Choroid plexus epithelial cell (primary cell): Measurements from ENCODE around the gene LSR.

Source experiments
- DNase-seq: peaks from one replicate; pipeline ENCODE4 v3.0.0-alpha.2; 2010; ENCODE audit warnings: low read depth
- H3K4me3 ChIP-seq: 2 replicates; pipeline ENCODE4 v1.5.1; 2011; ENCODE audit warnings: low read depth, mild to moderate bottlenecking, control low read depth, low read length, moderate library complexity
- TF ChIP-seq, protein P1 (sequence below): conservative IDR thresholded peaks from 2 replicates; pipeline ENCODE4 v1.5.1; 2011; ENCODE audit warnings: low read depth, mild to moderate bottlenecking, control low read depth, inconsistent platforms, low read length, moderate library complexity

The LSR gene

DNA sequence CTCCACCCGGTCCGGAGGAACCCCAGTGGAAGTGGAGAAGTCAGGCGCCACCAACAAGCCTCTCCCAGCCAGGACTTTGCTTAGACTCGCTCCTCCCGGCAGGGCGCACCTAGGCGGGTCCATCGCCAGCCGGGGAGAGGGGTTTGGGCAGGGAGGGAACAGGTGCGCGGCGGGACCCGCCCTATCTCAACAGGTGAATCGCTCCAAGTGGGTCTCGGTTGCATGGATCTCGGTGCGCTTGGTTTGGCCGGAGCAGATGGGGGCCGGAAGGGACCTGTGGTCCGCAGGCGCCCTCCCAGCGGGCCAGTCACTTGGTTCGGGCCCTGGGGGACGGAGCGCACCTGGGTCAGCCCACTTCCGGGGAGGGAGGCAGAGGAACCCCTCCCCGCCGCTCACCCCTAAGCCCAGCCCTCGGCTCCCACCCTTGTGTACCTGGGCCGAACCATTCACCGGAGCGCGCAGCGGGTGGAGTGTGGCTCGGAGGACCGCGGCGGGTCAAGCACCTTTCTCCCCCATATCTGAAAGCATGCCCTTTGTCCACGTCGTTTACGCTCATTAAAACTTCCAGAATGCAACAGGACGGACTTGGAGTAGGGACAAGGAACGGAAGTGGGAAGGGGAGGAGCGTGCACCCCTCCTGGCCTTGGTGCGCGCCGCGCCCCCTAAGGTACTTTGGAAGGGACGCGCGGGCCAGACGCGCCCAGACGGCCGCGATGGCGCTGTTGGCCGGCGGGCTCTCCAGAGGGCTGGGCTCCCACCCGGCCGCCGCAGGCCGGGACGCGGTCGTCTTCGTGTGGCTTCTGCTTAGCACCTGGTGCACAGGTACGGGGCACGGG, at the start of gene LSR:
Gene LSR, plus strand, starts transcription at position 693 of the 836 bp plus-strand sequence. Its CDS starts 21 bp downstream, at position 714.
- H3K4me3 ChIP-seq = no peak within 1 kb of the TSS
- DNase-seq = no peak
- TF ChIP-seq, protein P1, sequence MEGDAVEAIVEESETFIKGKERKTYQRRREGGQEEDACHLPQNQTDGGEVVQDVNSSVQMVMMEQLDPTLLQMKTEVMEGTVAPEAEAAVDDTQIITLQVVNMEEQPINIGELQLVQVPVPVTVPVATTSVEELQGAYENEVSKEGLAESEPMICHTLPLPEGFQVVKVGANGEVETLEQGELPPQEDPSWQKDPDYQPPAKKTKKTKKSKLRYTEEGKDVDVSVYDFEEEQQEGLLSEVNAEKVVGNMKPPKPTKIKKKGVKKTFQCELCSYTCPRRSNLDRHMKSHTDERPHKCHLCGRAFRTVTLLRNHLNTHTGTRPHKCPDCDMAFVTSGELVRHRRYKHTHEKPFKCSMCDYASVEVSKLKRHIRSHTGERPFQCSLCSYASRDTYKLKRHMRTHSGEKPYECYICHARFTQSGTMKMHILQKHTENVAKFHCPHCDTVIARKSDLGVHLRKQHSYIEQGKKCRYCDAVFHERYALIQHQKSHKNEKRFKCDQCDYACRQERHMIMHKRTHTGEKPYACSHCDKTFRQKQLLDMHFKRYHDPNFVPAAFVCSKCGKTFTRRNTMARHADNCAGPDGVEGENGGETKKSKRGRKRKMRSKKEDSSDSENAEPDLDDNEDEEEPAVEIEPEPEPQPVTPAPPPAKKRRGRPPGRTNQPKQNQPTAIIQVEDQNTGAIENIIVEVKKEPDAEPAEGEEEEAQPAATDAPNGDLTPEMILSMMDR = no peak

DNA sequence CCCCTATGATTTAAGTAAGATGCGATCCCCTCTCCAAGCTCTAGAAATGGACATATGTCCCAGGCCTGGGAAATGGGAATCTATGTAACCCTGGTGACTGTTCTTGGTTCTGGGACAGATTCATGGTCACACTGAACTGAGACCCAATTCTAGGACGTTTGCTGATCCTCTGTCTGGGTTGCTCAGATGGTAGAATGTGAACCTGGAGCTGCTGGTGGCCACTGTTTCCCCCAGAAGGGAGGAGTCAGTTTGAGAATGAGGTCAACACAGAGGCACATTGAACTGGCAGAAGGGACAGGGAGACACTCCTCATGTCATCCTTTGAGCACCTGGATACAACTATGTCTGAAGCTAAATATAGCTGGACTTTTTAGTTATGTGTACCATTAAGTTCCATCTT, 49.3 kb upstream of the LSR start:
- no peak overlapping the region for H3K4me3 ChIP-seq
- no peak for DNase-seq
- TF ChIP-seq, protein P1 = no peak

GRCh38 chr19:35202722-35203688, 45.8 kb upstream of the LSR start:
- no peak overlapping the region for H3K4me3 ChIP-seq
- TF ChIP-seq, protein P1 = no peak
- no peak for DNase-seq

DNA sequence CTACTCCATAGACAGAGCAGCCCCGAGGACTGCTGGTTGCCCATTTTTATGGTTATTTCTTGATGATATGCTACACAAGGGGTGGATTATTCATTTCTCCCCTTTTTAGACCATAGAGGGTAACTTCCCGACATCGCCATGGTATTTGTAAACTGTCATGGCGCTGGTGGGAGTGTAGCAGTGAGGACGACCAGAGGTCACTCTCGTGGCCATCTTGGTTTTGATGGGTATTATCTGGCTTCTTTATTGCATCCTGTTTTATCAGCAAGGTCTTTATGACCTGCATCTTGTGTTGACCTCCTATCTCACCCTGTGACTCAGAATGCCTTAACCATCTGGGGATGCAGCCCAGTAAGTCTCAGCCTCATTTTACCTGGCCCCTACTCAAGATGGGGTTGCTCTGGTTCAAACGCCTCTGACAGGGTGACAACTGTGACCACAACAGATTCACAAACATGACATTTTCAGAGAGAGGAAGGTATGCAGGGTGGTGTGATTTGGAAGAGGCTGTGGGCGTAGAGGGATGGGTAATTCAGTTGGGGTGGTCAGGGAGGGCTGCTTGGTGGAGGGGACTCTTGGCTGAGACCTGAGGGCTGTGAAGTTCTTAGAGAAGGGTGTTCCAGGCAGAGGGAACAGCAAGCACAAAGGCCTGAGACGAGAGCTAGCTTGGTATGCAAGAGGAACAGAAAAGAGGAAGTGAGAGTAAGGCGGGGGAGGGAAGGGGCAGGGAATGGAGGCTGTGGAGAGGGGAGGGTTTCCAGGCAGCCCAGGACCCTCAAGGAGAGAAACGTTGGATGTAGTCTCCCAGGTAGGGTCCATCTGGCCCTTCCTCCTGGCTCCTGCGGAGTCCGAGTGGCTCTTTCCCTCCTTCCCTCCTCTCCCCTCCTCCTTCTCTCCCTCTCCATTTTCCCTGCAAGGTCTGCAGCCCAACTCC, 43.7 kb upstream of the LSR start:
- TF ChIP-seq, protein P1 = no peak
- no peak overlapping the region for H3K4me3 ChIP-seq
- no peak for DNase-seq

- DNase-seq = no peak
- TF ChIP-seq, protein P1 = no peak
- H3K4me3 ChIP-seq = no peak overlapping the region
Measured at GRCh38 chr19:35205733-35206323, 43.0 kb upstream of the LSR start.

- TF ChIP-seq, protein P1 = no peak
- no peak overlapping the region for H3K4me3 ChIP-seq
- no peak for DNase-seq
Measured at GRCh38 chr19:35206379-35206778, 42.4 kb upstream of the LSR start.
